Sigmoid colon (tissue), 4 donors: ENCODE results near the gene SPAG6.

Experiments used
- EP300 ChIP-seq, 4 donors: sonication (generic); formaldehyde crosslinking; IDR thresholded peaks; one replicate each; pipeline ENCODE4 v1.6.1; 2017; ENCODE audit warnings: antibody characterized with exemption in 4 of 4
- POLR2A ChIP-seq, 2 donors: fragments of 450-650 bp; IDR thresholded peaks; one replicate each; pipeline ENCODE4 v1.6.1; 2016; ENCODE audit warnings: antibody characterized with exemption in 2 of 2, mild to moderate bottlenecking in 2 of 2, moderate library complexity in 2 of 2
- POLR2AphosphoS5 ChIP-seq, 4 donors: sonication (generic); formaldehyde crosslinking; IDR thresholded peaks; one replicate each; pipeline ENCODE4 v1.6.1; 2017; ENCODE audit warnings: antibody characterized with exemption in 4 of 4
- TF ChIP-seq, protein P1 (sequence below), 4 experiments: fragments of 450-650 bp in 3 of 4; fragments of 200-600 bp in 1 of 4; IDR thresholded peaks; one replicate each; pipeline ENCODE4 v1.5.1; 2016 to 2019; ENCODE audit warnings: antibody characterized with exemption in 4 of 4, mild to moderate bottlenecking in 3 of 4, moderate library complexity in 2 of 4

GRCh38 chr10:22338931-22339330, 6.4 kb upstream of the SPAG6 start:
- TF ChIP-seq, protein P1, sequence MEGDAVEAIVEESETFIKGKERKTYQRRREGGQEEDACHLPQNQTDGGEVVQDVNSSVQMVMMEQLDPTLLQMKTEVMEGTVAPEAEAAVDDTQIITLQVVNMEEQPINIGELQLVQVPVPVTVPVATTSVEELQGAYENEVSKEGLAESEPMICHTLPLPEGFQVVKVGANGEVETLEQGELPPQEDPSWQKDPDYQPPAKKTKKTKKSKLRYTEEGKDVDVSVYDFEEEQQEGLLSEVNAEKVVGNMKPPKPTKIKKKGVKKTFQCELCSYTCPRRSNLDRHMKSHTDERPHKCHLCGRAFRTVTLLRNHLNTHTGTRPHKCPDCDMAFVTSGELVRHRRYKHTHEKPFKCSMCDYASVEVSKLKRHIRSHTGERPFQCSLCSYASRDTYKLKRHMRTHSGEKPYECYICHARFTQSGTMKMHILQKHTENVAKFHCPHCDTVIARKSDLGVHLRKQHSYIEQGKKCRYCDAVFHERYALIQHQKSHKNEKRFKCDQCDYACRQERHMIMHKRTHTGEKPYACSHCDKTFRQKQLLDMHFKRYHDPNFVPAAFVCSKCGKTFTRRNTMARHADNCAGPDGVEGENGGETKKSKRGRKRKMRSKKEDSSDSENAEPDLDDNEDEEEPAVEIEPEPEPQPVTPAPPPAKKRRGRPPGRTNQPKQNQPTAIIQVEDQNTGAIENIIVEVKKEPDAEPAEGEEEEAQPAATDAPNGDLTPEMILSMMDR (IDR thresholded peaks at IDR 0.05), result no peak
- TF ChIP-seq POLR2A (IDR thresholded peaks at IDR 0.05) (no peak), EP300 (IDR thresholded peaks at IDR 0.05) (no peak), POLR2AphosphoS5 (IDR thresholded peaks at IDR 0.05) (no peak)
